Astrocyte of the spinal cord (primary cell): Measurements from ENCODE around the gene PRKCH.

ENCODE experiments used
- DNase-seq: peaks from one replicate; pipeline ENCODE4 v3.0.0; 2011; ENCODE audit warnings: low read depth, low spot score
- H3K4me3 ChIP-seq: 2 replicates; pipeline ENCODE4 v1.5.1; 2011; ENCODE audit warnings: low read depth, mild to moderate bottlenecking, low read length, moderate library complexity
- CTCF ChIP-seq: IDR thresholded peaks from 2 replicates; pipeline ENCODE4 v1.5.1; 2012; ENCODE audit warnings: low read depth, mild to moderate bottlenecking, low read length, inconsistent platforms
- in situ Hi-C: cut with HindIII; loops from 2 replicates; pipeline ENCODE4 v1.10.0; 2017; ENCODE audit warnings: low sequenced_read_pairs

The PRKCH gene

GRCh38 chr14:61281186-61281947 lies 40.0 kb upstream of the PRKCH start, which contains the start of gene TMEM30B:
TSS of gene TMEM30B (minus strand) at chr14:61281338. CDS start at chr14:61281147, 191 bp downstream.
- no peak for TF ChIP-seq CTCF
- DNase-seq, result no peak
- peak within 1 kb of the TSS; percentile 34 for H3K4me3 ChIP-seq
- in situ Hi-C loops, result no loop called here

- no peak overlapping the region for H3K4me3 ChIP-seq
- TF ChIP-seq CTCF, result no peak
These were observed 39.5 kb upstream of the PRKCH start for GRCh38 chr14:61281948-61282275.

GRCh38 chr14:61282746-61283145 lies 38.6 kb upstream of the PRKCH start:
- no peak overlapping the region for H3K4me3 ChIP-seq
- TF ChIP-seq CTCF, result no peak
- no peak for DNase-seq
- in situ Hi-C loops, result no loop called here

More at GRCh38 chr14:61281948-61282275, 39.5 kb upstream of the PRKCH start:
- DNase-seq, result no peak
- in situ Hi-C loops, result no loop called here

- in situ Hi-C loops, result no loop called here
- TF ChIP-seq CTCF, result no peak
- DNase-seq, result no peak
These were observed 37.4 kb upstream of the PRKCH start for GRCh38 chr14:61284001-61284400.

GRCh38 chr14:61285364-61285763 lies 36.0 kb upstream of the PRKCH start:
- no peak overlapping the region for H3K4me3 ChIP-seq
- TF ChIP-seq CTCF, result no peak
- no peak for DNase-seq
- in situ Hi-C loops, result no loop called here

More at GRCh38 chr14:61284001-61284400, 37.4 kb upstream of the PRKCH start:
- no peak overlapping the region for H3K4me3 ChIP-seq

- no peak overlapping the region for H3K4me3 ChIP-seq
- TF ChIP-seq CTCF, result no peak
- in situ Hi-C loops, result no loop called here
- no peak for DNase-seq
These were observed 34.2 kb upstream of the PRKCH start for GRCh38 chr14:61287196-61287595.
